ENCODE results near the gene MARS1. TPM values are rescaled to one million over a fixed set of nuclear protein-coding genes. Genes with fewer than 3 reads are reported as not detected.

Gene MARS1
- total and polyA plus RNA-seq, 2 experiments from 2014 or later: 266 to 351 TPM

DNA sequence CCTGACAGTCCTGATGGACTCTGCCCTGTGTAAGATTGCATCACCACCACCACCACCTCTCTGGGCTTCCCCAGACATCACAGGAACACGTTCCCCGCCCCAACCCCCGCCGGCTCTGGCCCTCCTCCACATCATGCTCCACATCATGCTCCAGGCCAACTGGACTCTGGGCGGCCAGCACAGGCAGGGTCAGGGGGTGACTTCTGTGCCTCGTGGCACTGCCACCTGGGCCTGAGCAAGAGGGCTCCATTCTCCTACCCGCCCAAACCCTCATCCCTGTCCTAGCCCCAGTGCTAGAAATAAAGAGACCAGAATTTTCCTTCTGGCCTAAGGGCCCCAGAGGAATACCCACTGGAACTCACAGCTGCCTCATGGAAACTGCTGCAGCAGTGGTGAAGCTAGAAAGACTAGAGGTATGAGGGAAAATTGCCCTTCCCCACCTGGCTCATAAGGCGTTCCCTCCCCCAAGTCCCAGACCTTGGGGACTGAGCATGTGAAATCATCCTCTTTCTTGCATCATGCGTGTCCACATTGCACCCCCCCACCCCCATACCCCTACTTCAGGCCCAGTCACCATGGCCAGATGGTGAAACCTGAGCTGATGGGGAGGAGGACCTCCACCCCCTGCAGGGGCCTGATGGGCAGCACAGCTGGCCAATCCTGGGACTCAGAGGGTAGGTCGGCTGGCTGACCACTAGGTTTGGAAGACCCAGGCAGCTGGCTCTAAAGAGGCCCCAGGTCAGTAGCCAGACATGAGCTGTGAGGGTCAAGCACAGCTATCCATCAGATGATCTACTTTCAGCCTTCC is 33.1 kb upstream of the MARS1 start, which contains the start of gene INHBE:
Gene INHBE (plus strand): TSS at position 742 of the 808 bp plus-strand sequence. CDS start 230 bp downstream, outside the sequence.
- H3K27ac ChIP-seq (ENCODE audit: low read depth): peak within 1 kb of the TSS; percentile 99
- TF ChIP-seq CREB1 (CRISPR knock-in tag; IDR thresholded peaks at IDR 0.05; ENCODE audit: low read depth) (peak; percentile 62), EZH2phosphoT487 (IDR thresholded peaks at IDR 0.05; ENCODE audit: unreplicated experiment) (no peak), EZH2 (IDR thresholded peaks at IDR 0.05; ENCODE audit: low read depth, unreplicated experiment) (no peak), REST (IDR thresholded peaks at IDR 0.05; ENCODE audit: unreplicated experiment) (no peak), ZNF462 (CRISPR knock-in tag; IDR thresholded peaks at IDR 0.05) (no peak), ZNF114 (CRISPR knock-in tag; IDR thresholded peaks at IDR 0.05) (no peak), POLR2AphosphoS5 (IDR thresholded peaks at IDR 0.05; ENCODE audit: low read depth) (peak; percentile 90), NANOG (IDR thresholded peaks at IDR 0.05; ENCODE audit: borderline replicate concordance) (no peak), CTCF (conservative IDR thresholded peaks at IDR 0.05; ENCODE audit: low read depth in 2 of 2) (no peak), JUNB (IDR thresholded peaks at IDR 0.05; ENCODE audit: unreplicated experiment) (no peak)
- TF ChIP-seq, protein P1, sequence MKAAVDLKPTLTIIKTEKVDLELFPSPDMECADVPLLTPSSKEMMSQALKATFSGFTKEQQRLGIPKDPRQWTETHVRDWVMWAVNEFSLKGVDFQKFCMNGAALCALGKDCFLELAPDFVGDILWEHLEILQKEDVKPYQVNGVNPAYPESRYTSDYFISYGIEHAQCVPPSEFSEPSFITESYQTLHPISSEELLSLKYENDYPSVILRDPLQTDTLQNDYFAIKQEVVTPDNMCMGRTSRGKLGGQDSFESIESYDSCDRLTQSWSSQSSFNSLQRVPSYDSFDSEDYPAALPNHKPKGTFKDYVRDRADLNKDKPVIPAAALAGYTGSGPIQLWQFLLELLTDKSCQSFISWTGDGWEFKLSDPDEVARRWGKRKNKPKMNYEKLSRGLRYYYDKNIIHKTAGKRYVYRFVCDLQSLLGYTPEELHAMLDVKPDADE (IDR thresholded peaks at IDR 0.05): no peak

More for the DNA sequence above, 33.1 kb upstream of the MARS1 start, which contains the start of gene INHBE:
- peak; percentile 56 for ATAC-seq
- no peaks in the 10 kb centered on the region for H3K9me2 ChIP-seq (ENCODE audit: insufficient read depth)
- H4K20me1 ChIP-seq (replicated peaks; ENCODE audit: insufficient read depth): no peaks in the 10 kb centered on the region
- H3K79me2 ChIP-seq (replicated peaks; ENCODE audit: insufficient read depth): peaks cover 19% of the 10 kb centered on the region
- H3K27me3 Mint-ChIP-seq (ENCODE audit: insufficient read depth, low read depth, poor library complexity): peaks cover 36% of the 10 kb centered on the region
- peak within 1 kb of the TSS; percentile 82 for H3K4me3 Mint-ChIP-seq
- peak within 1 kb of the TSS; percentile 86 for H3K4me3 ChIP-seq
- H3F3A ChIP-seq (replicated peaks; ENCODE audit: low read depth): peaks cover 10% of the 10 kb centered on the region; the same call in 1 of the 2 replicates
- H3K4me1 ChIP-seq (ENCODE audit: insufficient read depth): peaks cover 60% of the 10 kb centered on the region
- H3K36me3 ChIP-seq (ENCODE audit: insufficient read depth): no peaks in the 10 kb centered on the region
- H3K36me3 Mint-ChIP-seq (ENCODE audit: low read depth): peaks cover 23% of the 10 kb centered on the region
- no peaks in the 10 kb centered on the region for H3K27me3 ChIP-seq (ENCODE audit: insufficient read depth)
- peak within 1 kb of the TSS; percentile 100 for H3K27ac Mint-ChIP-seq
- H2AFZ ChIP-seq: no peak within 1 kb of the TSS
- H3K9me3 Mint-ChIP-seq: no peaks in the 10 kb centered on the region; the same call in 2 of the 3 replicates
- H3K4me1 Mint-ChIP-seq: peaks cover 60% of the 10 kb centered on the region
- DNase-seq (ENCODE audit: low spot score): peak; percentile 97
- H3K4me2 ChIP-seq: peak within 1 kb of the TSS; percentile 99

All from GM23338 (cell line).